ENCODE data around the gene MIEF2.

Gene MIEF2

GRCh38 chr17:18262111-18262510 lies 1.6 kb downstream of the MIEF2 start:
- no peak overlapping the region for H2AFZ ChIP-seq (ENCODE audit: low read length)
- H3K4me3 ChIP-seq (ENCODE audit: low read length, poor library complexity, severe bottlenecking), result peak overlapping the region; percentile 93
- H3K36me3 ChIP-seq (ENCODE audit: insufficient read depth, low read length), result peaks cover 6% of the 10 kb centered on the region; the same call in 1 of the 2 replicates
- no peaks in the 10 kb centered on the region for H3K27me3 ChIP-seq (ENCODE audit: insufficient read depth, low read length, poor library complexity, severe bottlenecking)
- H3K9me3 ChIP-seq (ENCODE audit: insufficient read depth, low read depth, low read length), result no peaks in the 10 kb centered on the region
- peak overlapping the region; percentile 81 for H3K9ac ChIP-seq (ENCODE audit: low read depth, low read length, poor library complexity, severe bottlenecking)
- H3K4me2 ChIP-seq (ENCODE audit: low read depth, low read length, poor library complexity, severe bottlenecking), result peak overlapping the region; percentile 80
- H3F3A ChIP-seq (ENCODE audit: low read depth), result no peaks in the 10 kb centered on the region
- TF ChIP-seq EZH2phosphoT487 (IDR thresholded peaks at IDR 0.05; ENCODE audit: borderline replicate concordance) (no peak), CTCF (conservative IDR thresholded peaks at IDR 0.05; ENCODE audit: low read length) (no peak)
- peaks cover 25% of the 10 kb centered on the region for H3K79me2 ChIP-seq (ENCODE audit: insufficient read depth, low read length)
- peaks cover 7% of the 10 kb centered on the region for H4K20me1 ChIP-seq (ENCODE audit: insufficient read depth, low read length, poor library complexity, severe bottlenecking)
- H3K9me2 ChIP-seq (replicated peaks; ENCODE audit: low read depth, low read length), result no peaks in the 10 kb centered on the region
- H3K4me1 ChIP-seq (ENCODE audit: insufficient read depth, low read length, poor library complexity, severe bottlenecking), result peaks cover 22% of the 10 kb centered on the region

GRCh38 chr17:18262641-18263040 lies 2.2 kb downstream of the MIEF2 start:
- H3K36me3 ChIP-seq (ENCODE audit: insufficient read depth, low read length), result peaks cover 6% of the 10 kb centered on the region; the same call in 1 of the 2 replicates
- H3K4me1 ChIP-seq (ENCODE audit: insufficient read depth, low read length, poor library complexity, severe bottlenecking), result peaks cover 17% of the 10 kb centered on the region
- no peaks in the 10 kb centered on the region for H3K27me3 ChIP-seq (ENCODE audit: insufficient read depth, low read length, poor library complexity, severe bottlenecking)
- H3K4me2 ChIP-seq (ENCODE audit: low read depth, low read length, poor library complexity, severe bottlenecking), result no peak overlapping the region
- H3F3A ChIP-seq (ENCODE audit: low read depth), result no peaks in the 10 kb centered on the region
- H3K9me2 ChIP-seq (replicated peaks; ENCODE audit: low read depth, low read length), result no peaks in the 10 kb centered on the region
- no peak overlapping the region for H3K9ac ChIP-seq (ENCODE audit: low read depth, low read length, poor library complexity, severe bottlenecking)
- peaks cover 19% of the 10 kb centered on the region for H3K79me2 ChIP-seq (ENCODE audit: insufficient read depth, low read length)
- H4K20me1 ChIP-seq (ENCODE audit: insufficient read depth, low read length, poor library complexity, severe bottlenecking), result peaks cover 2% of the 10 kb centered on the region
- no peak overlapping the region for H3K4me3 ChIP-seq (ENCODE audit: low read length, poor library complexity, severe bottlenecking)
- no peak overlapping the region for H2AFZ ChIP-seq (ENCODE audit: low read length)
- no peaks in the 10 kb centered on the region for H3K9me3 ChIP-seq (ENCODE audit: insufficient read depth, low read depth, low read length)
- no peak for TF ChIP-seq EZH2phosphoT487 (IDR thresholded peaks at IDR 0.05; ENCODE audit: borderline replicate concordance)
- TF ChIP-seq CTCF (conservative IDR thresholded peaks at IDR 0.05; ENCODE audit: low read length), result no peak

GRCh38 chr17:18263885-18264682 lies 3.6 kb downstream of the MIEF2 start:
- Histone ChIP-seq H3K9ac (ENCODE audit: low read depth, low read length, poor library complexity, severe bottlenecking) (no peak overlapping the region), H3F3A (ENCODE audit: low read depth) (no peaks in the 10 kb centered on the region), H3K4me3 (ENCODE audit: low read length, poor library complexity, severe bottlenecking) (no peak overlapping the region), H3K36me3 (ENCODE audit: insufficient read depth, low read length) (peaks cover 6% of the 10 kb centered on the region; the same call in 1 of the 2 replicates), H3K4me2 (ENCODE audit: low read depth, low read length, poor library complexity, severe bottlenecking) (no peak overlapping the region), H4K20me1 (ENCODE audit: insufficient read depth, low read length, poor library complexity, severe bottlenecking) (no peaks in the 10 kb centered on the region), H3K79me2 (ENCODE audit: insufficient read depth, low read length) (peaks cover 11% of the 10 kb centered on the region; the same call in 1 of the 2 replicates), H3K4me1 (ENCODE audit: insufficient read depth, low read length, poor library complexity, severe bottlenecking) (peaks cover 13% of the 10 kb centered on the region), H3K9me2 (replicated peaks; ENCODE audit: low read depth, low read length) (no peaks in the 10 kb centered on the region), H3K27me3 (ENCODE audit: insufficient read depth, low read length, poor library complexity, severe bottlenecking) (no peaks in the 10 kb centered on the region), H3K9me3 (ENCODE audit: insufficient read depth, low read depth, low read length) (no peaks in the 10 kb centered on the region), H2AFZ (ENCODE audit: low read length) (no peak overlapping the region)
- TF ChIP-seq CTCF (conservative IDR thresholded peaks at IDR 0.05; ENCODE audit: low read length) (no peak), EZH2phosphoT487 (IDR thresholded peaks at IDR 0.05; ENCODE audit: borderline replicate concordance) (no peak)

All from Loucy (cell line).